ENCODE measurements around the gene XKR3. TPM values are rescaled to one million over a fixed set of nuclear protein-coding genes. Genes with fewer than 3 reads are reported as not detected.

The XKR3 gene
- total and polyA plus RNA-seq, 2 of the 8 experiments (the other 6 are each of a cell fraction or from before 2014, with no cell fraction given): 0.17 TPM; not detected in 1

GRCh38 chr22:16818538-16818937, 6.7 kb downstream of the XKR3 start:
- Histone ChIP-seq H2BK15ac (ENCODE audit: low read length) (no peak overlapping the region), H2BK120ac (replicated peaks; ENCODE audit: low read depth, low read length) (no peak overlapping the region), H3K27me3 (replicated peaks in 1 of 4; ENCODE audit: control insufficient read depth in 3 of 4, extremely low read depth in 1 of 4, insufficient read depth in 3 of 4, low read length in 3 of 4) (no peaks in the 10 kb centered on the region), H4K5ac (ENCODE audit: insufficient read length, low read depth, low read length) (no peak overlapping the region), H4K8ac (ENCODE audit: extremely low read depth, insufficient read depth, low read length) (no peak overlapping the region), H3K27ac (ENCODE audit: low read depth, low read length) (no peak overlapping the region), H3K4me3 (ENCODE audit: extremely low read depth in 1 of 4, insufficient read depth in 2 of 4, low read depth in 3 of 4, low read length in 4 of 4) (no peak overlapping the region), H3K79me1 (ENCODE audit: low read depth, low read length) (no peaks in the 10 kb centered on the region), H3K9ac (replicated peaks in 1 of 4; ENCODE audit: extremely low read depth in 1 of 4, low read depth in 3 of 4, low read length in 3 of 4) (no peak overlapping the region), H3K4ac (replicated peaks; ENCODE audit: insufficient read length, low read depth, low read length) (no peak overlapping the region), H3K23ac (ENCODE audit: insufficient read length) (no peak overlapping the region), H3K36me3 (ENCODE audit: control insufficient read depth in 2 of 4, insufficient read depth in 4 of 4, low read length in 3 of 4) (no peaks in the 10 kb centered on the region), H3K4me2 (ENCODE audit: insufficient read depth in 1 of 2, low read depth in 2 of 2, low read length in 2 of 2) (no peak overlapping the region), H4K20me1 (replicated peaks in 1 of 2; ENCODE audit: control insufficient read depth in 1 of 2, insufficient read depth in 2 of 2, low read length in 2 of 2) (no peaks in the 10 kb centered on the region), H3K9me3 (ENCODE audit: insufficient read depth in 2 of 2, low read depth in 1 of 2, low read length in 1 of 2) (no peaks in the 10 kb centered on the region), H3K56ac (replicated peaks; ENCODE audit: insufficient read length, low read depth, low read length) (no peak overlapping the region), H2AK5ac (ENCODE audit: low read depth, low read length) (no peak overlapping the region), H3K79me2 (ENCODE audit: control insufficient read depth in 1 of 2, insufficient read depth in 2 of 2, low read length in 2 of 2) (no peaks in the 10 kb centered on the region), H2BK20ac (ENCODE audit: low read length) (no peak overlapping the region), H3K4me1 (replicated peaks in 1 of 4; ENCODE audit: control insufficient read depth in 3 of 4, insufficient read depth in 4 of 4, low read length in 3 of 4) (no peaks in the 10 kb centered on the region), H2BK12ac (ENCODE audit: low read depth, low read length) (no peak overlapping the region), H3K23me2 (ENCODE audit: low read depth, low read length) (no peaks in the 10 kb centered on the region), H4K91ac (replicated peaks; ENCODE audit: insufficient read length, low read length) (no peak overlapping the region), H2BK5ac (ENCODE audit: low read depth, low read length) (no peak overlapping the region), H3K18ac (ENCODE audit: extremely low read depth, low read length) (no peak overlapping the region), H3K14ac (ENCODE audit: insufficient read length) (no peak overlapping the region), H2AFZ (ENCODE audit: low read length) (0 out of 2 replicates have a peak overlapping the region, but pooled peaks have one; percentile 63)
- POLR2A ChIA-PET (ENCODE audit: partially characterized antibody): no interaction called here
- DNase-seq (ENCODE audit: low read depth in 1 of 2, low spot score in 2 of 2) (no peak), FAIRE-seq (peak; percentile 50)
- WGBS, 2 experiments (ENCODE audit: extremely low coverage in 1 of 2, insufficient coverage in 1 of 2, insufficient read length in 1 of 2, insufficient replicate concordance in 2 of 2, low coverage in 1 of 2, low lambda C conversion rate in 2 of 2, missing lambda C conversion rate in 1 of 2): 96% methylated on average over 2 of the region's 2 CpGs; no CpG with 5 or more reads in 1 of the 2 experiments
- CTCF ChIA-PET (ENCODE audit: partially characterized antibody): no interaction called here
- TF ChIP-seq SRF (IDR thresholded peaks at IDR 0.05; ENCODE audit: low read depth, low read length) (no peak), CTBP2 (IDR thresholded peaks at IDR 0.05; ENCODE audit: borderline replicate concordance, insufficient read depth, insufficient read length, low read length) (no peak), EP300 (IDR thresholded peaks at IDR 0.05; ENCODE audit: borderline replicate concordance in 1 of 2, low read depth in 2 of 2, low read length in 2 of 2) (no peak), TCF12 (IDR thresholded peaks at IDR 0.05; ENCODE audit: low read depth, low read length) (no peak), TAF1 (IDR thresholded peaks at IDR 0.05; ENCODE audit: low read depth, low read length) (no peak), SIRT6 (IDR thresholded peaks at IDR 0.05; ENCODE audit: low read length) (no peak), GTF2F1 (IDR thresholded peaks at IDR 0.05; ENCODE audit: borderline replicate concordance, low read depth, low read length) (no peak), HDAC6 (IDR thresholded peaks at IDR 0.05; ENCODE audit: low read depth, low read length) (no peak), EGR1 (IDR thresholded peaks at IDR 0.05; ENCODE audit: borderline replicate concordance, low read depth, low read length) (no peak), RBBP5 (IDR thresholded peaks at IDR 0.05; ENCODE audit: borderline replicate concordance, low read depth, low read length) (no peak)
- TF ChIP-seq, protein P1, sequence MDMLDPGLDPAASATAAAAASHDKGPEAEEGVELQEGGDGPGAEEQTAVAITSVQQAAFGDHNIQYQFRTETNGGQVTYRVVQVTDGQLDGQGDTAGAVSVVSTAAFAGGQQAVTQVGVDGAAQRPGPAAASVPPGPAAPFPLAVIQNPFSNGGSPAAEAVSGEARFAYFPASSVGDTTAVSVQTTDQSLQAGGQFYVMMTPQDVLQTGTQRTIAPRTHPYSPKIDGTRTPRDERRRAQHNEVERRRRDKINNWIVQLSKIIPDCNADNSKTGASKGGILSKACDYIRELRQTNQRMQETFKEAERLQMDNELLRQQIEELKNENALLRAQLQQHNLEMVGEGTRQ (IDR thresholded peaks at IDR 0.05; ENCODE audit: low read length): no peak
- TF ChIP-seq, protein P2, sequence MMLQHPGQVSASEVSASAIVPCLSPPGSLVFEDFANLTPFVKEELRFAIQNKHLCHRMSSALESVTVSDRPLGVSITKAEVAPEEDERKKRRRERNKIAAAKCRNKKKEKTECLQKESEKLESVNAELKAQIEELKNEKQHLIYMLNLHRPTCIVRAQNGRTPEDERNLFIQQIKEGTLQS (IDR thresholded peaks at IDR 0.05; ENCODE audit: insufficient read depth, low read depth, low read length): no peak
